Activated B cell treated with CpG ODN at 0.5 μM for 24 hours (primary cell): ENCODE measurements around the gene SHROOM2. TPM values are rescaled to one million over a fixed set of nuclear protein-coding genes. Genes with fewer than 3 reads are reported as not detected.

Experiments
- ATAC-seq: fragments of 200-7000 bp; cut with Tn5 transposase; one replicate; pipeline ENCODE4 v1.10.0; 2021; ENCODE audit warnings: low read depth, mild to moderate bottlenecking, moderate library complexity
- CTCF ChIA-PET: fragments of 350-600 bp; sonication (Branson Sonifier 250); formaldehyde crosslinking; loops from one replicate; lab custom pipeline; 2021; ENCODE audit warnings: antibody characterized with exemption; lab: Charles Lee
- POLR2A ChIA-PET: fragments of 350-600 bp; sonication (Branson Sonifier 250); formaldehyde crosslinking; loops from one replicate; lab custom pipeline; 2021; ENCODE audit warnings: antibody characterized with exemption; lab: Charles Lee
- DNase-seq: peaks from one replicate; pipeline ENCODE4 v3.0.0; 2022
- H3K27ac Mint-ChIP-seq: one replicate; pipeline ENCODE4 v1.8.0; 2020; ENCODE audit warnings: mixed read lengths
- H3K27me3 Mint-ChIP-seq: one replicate; pipeline ENCODE4 v1.8.0; 2021; ENCODE audit warnings: mixed read lengths
- H3K36me3 Mint-ChIP-seq: one replicate; pipeline ENCODE4 v1.8.0; 2021; ENCODE audit warnings: low read depth, mixed read lengths
- H3K4me1 Mint-ChIP-seq: one replicate; pipeline ENCODE4 v1.8.0; 2021; ENCODE audit warnings: mixed read lengths
- H3K4me3 Mint-ChIP-seq: one replicate; pipeline ENCODE4 v1.8.0; 2020; ENCODE audit warnings: mild to moderate bottlenecking, mixed read lengths
- H3K9me3 Mint-ChIP-seq: one replicate; pipeline ENCODE4 v1.8.0; 2020; ENCODE audit warnings: mixed read lengths
- CTCF ChIP-seq: fragments of 200-600 bp; IDR thresholded peaks from one replicate; pipeline ENCODE4 v1.8.0; 2022; ENCODE audit warnings: antibody characterized with exemption, mild to moderate bottlenecking
- intact Hi-C: fragments of 100-400 bp; cut with micrococcal nuclease; formaldehyde crosslinking; loops from one replicate; pipeline ENCODE4 v1.15.1; 2024
- total RNA-seq: library from RNA; stranded (reverse); gene quantifications from 2 replicates; pipeline ENCODE4 v1.2.3, GENCODE V29; 2022

The SHROOM2 gene
- total RNA-seq, 1 donor from 2014 or later: not detected

- Mint-ChIP-seq H3K36me3 (no peaks in the 10 kb centered on the region), H3K4me3 (no peak overlapping the region), H3K9me3 (no peaks in the 10 kb centered on the region), H3K4me1 (no peaks in the 10 kb centered on the region), H3K27me3 (peaks cover 2% of the 10 kb centered on the region), H3K27ac (no peak overlapping the region)
- TF ChIP-seq CTCF: no peak
- intact Hi-C loops: no loop called here
- ATAC-seq: no peak
- CTCF ChIA-PET: no interaction called here
- POLR2A ChIA-PET: no interaction called here
- DNase-seq: no peak
Observed at GRCh38 chrX:9906919-9907318, 120.7 kb downstream of the SHROOM2 start.

- TF ChIP-seq CTCF: no peak
- ChIA-PET CTCF (no interaction called here), POLR2A (no interaction called here)
- ATAC-seq: no peak
- Mint-ChIP-seq H3K4me1 (no peaks in the 10 kb centered on the region), H3K27me3 (peaks cover 2% of the 10 kb centered on the region), H3K27ac (no peak overlapping the region), H3K36me3 (no peaks in the 10 kb centered on the region), H3K4me3 (no peak overlapping the region), H3K9me3 (no peaks in the 10 kb centered on the region)
- no peak for DNase-seq
- intact Hi-C loops: no loop called here
Observed at GRCh38 chrX:9907645-9908387, 121.6 kb downstream of the SHROOM2 start.

GRCh38 chrX:9909254-9909653 is 123.0 kb downstream of the SHROOM2 start:
- Mint-ChIP-seq H3K9me3 (no peaks in the 10 kb centered on the region), H3K27ac (no peak overlapping the region), H3K4me1 (no peaks in the 10 kb centered on the region), H3K36me3 (no peaks in the 10 kb centered on the region), H3K4me3 (no peak overlapping the region), H3K27me3 (peaks cover 5% of the 10 kb centered on the region)
- intact Hi-C loops: no loop called here
- ChIA-PET POLR2A (no interaction called here), CTCF (no interaction called here)
- no peak for TF ChIP-seq CTCF
- ATAC-seq (no peak), DNase-seq (no peak)

GRCh38 chrX:9911487-9911886 is 125.3 kb downstream of the SHROOM2 start:
- TF ChIP-seq CTCF: no peak
- POLR2A ChIA-PET: no interaction called here
- DNase-seq (no peak), ATAC-seq (no peak)
- peaks cover 6% of the 10 kb centered on the region for H3K27me3 Mint-ChIP-seq
- CTCF ChIA-PET: no interaction called here
- intact Hi-C loops: no loop called here
- no peaks in the 10 kb centered on the region for H3K9me3 Mint-ChIP-seq
- no peak overlapping the region for H3K4me3 Mint-ChIP-seq
- no peaks in the 10 kb centered on the region for H3K4me1 Mint-ChIP-seq
- no peak overlapping the region for H3K27ac Mint-ChIP-seq
- H3K36me3 Mint-ChIP-seq: no peaks in the 10 kb centered on the region

GRCh38 chrX:9912351-9913145 is 126.3 kb downstream of the SHROOM2 start:
- Mint-ChIP-seq H3K4me1 (no peaks in the 10 kb centered on the region), H3K27me3 (peaks cover 8% of the 10 kb centered on the region), H3K4me3 (no peak overlapping the region), H3K36me3 (no peaks in the 10 kb centered on the region), H3K9me3 (no peaks in the 10 kb centered on the region), H3K27ac (no peak overlapping the region)
- ChIA-PET POLR2A (no interaction called here), CTCF (no interaction called here)
- no peak for ATAC-seq
- intact Hi-C loops: no loop called here
- DNase-seq: no peak
- TF ChIP-seq CTCF: no peak
